HL-60 (cell line): ENCODE data around the gene PERM1.
"Not testable (repeated sequence)": the region's sequence is repeated elsewhere in the genome, so short reads cannot be mapped to it uniquely, and the experiment has no call there.

Experiments
- CTCF ChIP-seq: IDR thresholded peaks from one replicate; pipeline ENCODE4 v1.5.1; 2011; ENCODE audit warnings: low read length, control low read depth, inconsistent platforms; ENCODE audit not compliant: insufficient read depth
- POLR2AphosphoS5 ChIP-seq: IDR thresholded peaks from 2 replicates; pipeline ENCODE4 v1.6.1; 2012; ENCODE audit warnings: low read depth
- REST ChIP-seq: IDR thresholded peaks from 2 replicates; pipeline ENCODE4 v1.6.1; 2012; ENCODE audit warnings: low read depth; ENCODE audit not compliant: insufficient replicate concordance
- SPI1 ChIP-seq: IDR thresholded peaks from 2 replicates; pipeline ENCODE4 v1.6.1; 2012; ENCODE audit warnings: low read depth, mild to moderate bottlenecking, borderline replicate concordance

DNA sequence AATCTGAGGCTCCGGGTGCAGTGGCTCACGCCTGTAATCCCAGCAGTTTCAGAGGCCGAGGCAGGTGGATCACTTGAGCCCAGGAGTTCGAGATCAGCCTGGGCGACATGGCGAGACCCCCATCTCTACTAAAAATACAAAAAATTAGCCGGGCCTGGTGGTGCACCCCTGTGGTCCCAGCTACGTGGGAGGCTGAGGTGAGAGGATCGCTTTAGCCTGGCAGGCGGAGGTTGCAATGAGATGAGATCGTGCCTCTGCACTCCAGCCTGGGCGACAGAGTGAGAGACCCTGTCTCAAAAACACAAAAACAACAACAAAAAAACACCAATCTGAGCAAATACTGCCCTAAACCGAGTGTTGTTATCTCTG, 30.8 kb upstream of the PERM1 start:
- TF ChIP-seq CTCF, SPI1, POLR2AphosphoS5, REST: not testable (repeated sequence)
